Activated CD4-positive, CD25-positive, alpha-beta regulatory T cell (primary cell): ENCODE measurements around the gene PRR33.
"Not testable (repeated sequence)": the region's sequence is repeated elsewhere in the genome, so short reads cannot be mapped to it uniquely, and the experiment has no call there.

ENCODE experiments used
- DNase-seq, 4 experiments: peaks; one replicate each; lab custom pipeline; 2025; lab: John Stamatoyannopoulos, UW

Gene PRR33

GRCh38 chr11:1891831-1892115, at the start of gene PRR33:
Gene PRR33 (minus strand): TSS chr11:1891895. CDS start chr11:1890584, 1,311 bp downstream.
- DNase-seq: no peak

DNA sequence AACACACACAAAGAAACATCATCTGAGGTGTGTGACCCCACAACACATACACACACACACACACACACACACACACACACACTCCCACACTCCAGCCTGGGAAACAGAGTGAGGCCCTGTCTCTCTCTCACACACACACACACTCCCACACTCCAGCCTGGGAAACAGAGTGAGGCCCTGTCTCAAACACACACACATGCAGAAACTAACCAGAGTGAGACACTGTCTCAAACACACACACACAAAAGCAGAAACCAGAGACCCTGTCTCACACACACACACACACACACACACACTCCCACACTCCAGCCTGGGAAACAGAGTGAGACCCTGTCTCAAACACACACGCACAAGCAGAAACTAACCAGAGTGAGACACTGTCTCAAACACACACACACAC, 48.1 kb upstream of the PRR33 start:
- DNase-seq: not testable (repeated sequence)

GRCh38 chr11:1939006-1939625, 47.4 kb upstream of the PRR33 start:
- no peak for DNase-seq

- DNase-seq: no peak
Measured at GRCh38 chr11:1938343-1939005, 46.8 kb upstream of the PRR33 start.

DNA sequence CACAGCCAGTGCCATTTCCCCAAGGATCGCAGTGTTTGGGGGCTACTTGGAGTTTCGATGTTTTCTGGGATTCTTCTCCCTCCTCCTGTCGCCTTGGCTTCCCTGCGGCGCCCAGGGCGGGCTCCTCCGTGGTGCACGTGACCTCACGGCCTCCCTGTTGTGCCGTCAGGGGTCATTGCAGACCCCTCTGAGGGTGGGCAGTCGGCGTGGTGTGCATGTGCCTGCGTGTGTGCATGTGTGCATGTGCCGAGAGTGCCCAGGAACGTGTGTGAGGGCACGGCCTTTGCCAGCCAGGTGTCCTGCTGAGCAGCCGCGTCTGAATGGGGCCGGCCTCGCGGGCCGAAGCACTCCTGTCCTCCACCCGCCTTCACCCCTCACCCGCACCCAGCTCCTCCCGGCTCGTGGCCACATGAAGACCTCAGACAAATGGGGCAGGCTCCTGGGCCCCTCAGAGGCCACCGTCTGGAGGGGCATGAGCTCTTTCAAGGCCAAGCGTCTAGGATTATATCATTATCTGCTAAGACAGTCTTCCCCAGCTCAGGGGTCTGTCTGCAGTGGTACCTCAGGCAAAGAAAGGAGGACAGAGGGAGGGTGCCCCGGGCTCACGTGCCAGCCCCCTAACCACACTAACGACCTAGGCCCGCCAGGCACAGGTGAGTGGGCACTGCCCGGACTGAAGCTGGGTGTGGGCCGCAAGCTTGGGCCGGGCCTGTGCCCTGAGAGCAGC, 46.1 kb upstream of the PRR33 start:
- no peak for DNase-seq

DNA sequence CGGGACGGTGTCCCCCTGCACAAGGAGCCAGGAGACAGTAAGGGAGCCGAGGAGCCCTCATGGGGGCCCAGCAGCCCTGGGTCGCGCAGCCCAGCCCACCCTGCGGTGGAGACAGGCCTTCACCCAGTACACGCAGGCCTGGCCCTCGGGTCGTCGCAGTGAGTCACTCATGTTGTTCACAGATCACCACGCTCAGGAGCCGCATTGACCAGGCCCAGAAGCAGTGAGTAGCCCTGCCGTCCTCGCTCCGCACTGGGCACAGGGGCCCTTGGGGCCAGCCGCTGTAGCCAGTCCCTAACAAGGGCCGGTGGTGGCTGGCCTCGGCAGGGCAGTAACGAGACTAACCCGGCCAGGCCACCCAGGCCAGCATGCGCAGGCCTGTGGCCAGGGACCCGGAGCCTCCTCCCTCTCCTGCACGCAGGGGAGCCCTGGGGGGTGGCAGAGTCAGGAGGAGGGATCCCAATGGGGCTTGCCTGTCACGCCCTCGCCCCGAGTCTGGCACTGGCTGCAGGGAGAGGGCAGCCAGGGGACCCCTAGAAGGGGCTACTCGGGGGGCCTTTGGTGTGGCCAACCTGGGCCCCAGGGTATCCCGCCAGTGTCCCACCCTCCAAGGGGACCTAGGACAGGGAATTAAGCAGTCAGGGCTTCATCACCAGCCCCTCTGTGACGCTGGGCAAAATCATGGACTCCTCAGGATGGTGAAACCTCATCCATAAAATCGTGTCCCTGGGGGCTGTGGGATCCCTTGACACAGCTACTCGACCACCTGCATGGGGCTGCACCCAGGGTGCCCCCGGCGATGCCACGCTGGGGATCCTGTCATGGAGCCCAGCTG, 45.3 kb upstream of the PRR33 start:
- no peak for DNase-seq

DNA sequence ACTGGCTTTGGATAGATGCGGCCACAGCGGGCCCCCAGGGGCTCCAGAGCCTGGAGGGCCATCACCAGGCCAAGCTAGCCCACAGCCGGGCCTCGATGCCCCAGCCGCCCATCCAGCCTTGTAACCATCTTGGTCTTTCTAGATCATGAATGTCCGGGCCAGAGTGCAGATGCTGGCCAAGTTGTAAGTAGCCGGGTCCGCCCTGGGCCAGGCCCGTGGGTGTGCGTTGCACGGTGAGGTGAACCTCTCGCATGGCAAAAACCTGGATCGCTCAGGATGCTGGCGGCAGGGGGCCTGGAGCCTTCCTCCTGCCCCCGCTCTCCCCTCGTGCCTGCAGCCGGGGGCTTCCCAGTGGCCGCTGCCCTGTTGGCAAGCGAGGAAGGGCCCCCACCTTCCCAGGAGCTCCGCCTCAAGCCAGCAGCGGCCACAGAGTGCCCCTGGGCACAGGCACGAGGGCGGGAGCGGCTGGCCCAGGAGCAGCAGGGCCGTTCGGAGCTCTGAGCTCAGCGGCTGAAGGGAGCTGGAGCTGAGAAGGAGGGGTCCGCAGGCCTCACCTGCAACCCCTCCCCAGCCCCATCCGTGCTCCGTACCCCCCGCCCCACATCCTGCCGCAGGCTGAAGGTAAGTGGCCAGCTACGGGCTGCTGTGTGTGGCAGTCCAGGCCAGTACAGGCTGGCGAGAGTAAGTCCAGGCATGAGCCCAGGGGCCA, 44.5 kb upstream of the PRR33 start:
- no peak for DNase-seq

DNA sequence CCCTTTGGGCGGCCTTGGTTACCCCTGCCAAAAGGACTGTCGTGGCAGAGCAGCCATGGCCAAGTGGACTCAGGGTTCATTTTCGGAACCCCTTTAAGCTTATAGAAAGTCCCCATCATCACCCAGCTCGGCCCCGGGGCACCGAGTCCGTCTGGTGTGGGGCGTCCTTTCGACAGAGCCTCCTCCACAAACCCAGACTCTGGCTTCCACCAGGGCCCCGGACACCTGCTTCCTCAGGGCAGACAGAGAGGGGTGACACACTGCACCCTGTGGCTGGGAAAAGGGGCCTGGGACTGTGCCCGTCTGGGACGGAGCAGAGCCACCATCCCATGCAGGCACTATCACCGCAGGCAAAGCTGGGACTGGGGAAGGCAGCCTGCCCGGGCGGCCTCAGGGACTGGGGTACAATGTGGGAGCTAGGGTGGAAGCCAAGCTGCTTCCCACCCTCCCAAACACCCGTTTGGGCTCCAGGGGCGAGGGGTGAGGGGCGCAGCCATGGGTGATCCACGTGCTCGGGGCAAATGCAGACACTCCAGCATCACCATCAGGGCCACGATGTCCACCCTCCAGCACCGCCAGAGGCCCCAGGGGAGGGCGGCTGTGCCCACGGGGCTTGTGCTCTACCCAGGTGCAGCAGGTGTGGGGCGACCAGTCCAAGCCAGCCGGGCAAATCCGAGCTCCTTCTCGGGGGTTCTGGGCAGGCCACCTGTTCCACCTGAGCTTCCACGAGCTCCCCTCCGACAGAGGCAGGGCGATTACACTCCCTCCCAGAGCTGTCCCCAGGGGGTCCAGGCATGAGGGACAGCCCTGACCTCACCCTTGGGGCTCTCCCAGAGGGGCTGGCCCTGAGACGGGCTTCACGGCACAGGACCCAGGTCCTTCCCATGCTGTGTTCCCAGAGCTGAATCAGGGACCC, 43.7 kb upstream of the PRR33 start:
- no peak for DNase-seq

GRCh38 chr11:1934335-1935155, 42.9 kb upstream of the PRR33 start:
- DNase-seq: no peak

GRCh38 chr11:1933416-1934334, 42.0 kb upstream of the PRR33 start:
- no peak for DNase-seq

DNA sequence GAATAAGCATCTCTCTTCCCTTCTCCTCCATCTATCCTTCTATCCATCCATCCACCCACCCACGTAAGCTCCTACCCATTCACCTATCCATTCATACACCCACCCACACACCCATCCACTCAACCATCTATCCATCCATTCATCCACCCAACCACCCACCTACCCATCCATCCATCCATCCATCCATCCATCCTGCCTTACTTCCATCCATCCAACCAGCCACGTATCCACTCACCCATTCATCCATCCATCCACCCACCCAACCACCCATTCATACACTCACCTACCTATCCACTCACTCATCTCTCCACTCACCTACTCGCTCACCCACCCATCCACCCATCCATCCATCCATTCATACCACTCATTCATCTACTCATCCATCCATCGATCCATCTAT, 41.0 kb upstream of the PRR33 start:
- no peak for DNase-seq

DNA sequence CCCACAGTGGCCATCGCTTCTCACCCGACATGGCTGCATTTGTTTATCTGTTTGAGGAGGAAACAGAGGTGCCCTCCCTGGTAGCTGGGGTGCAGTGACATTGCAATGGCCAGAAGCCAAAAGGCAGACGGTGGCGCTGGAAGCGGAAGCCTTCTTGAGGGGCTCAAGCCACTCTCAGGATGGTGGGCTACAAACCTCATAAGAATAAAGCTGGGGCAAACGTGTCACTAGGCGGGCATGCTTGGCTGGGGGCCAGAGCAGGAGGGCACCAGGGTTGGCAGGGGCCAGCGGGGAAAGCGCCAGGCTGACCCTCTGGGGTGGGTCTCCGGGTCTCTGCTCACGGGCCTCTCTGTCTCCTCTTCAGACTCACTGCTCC, 40.4 kb upstream of the PRR33 start:
- DNase-seq: no peak

- no peak for DNase-seq
Measured at GRCh38 chr11:1931341-1932104, 39.8 kb upstream of the PRR33 start.

- DNase-seq: no peak
Measured at GRCh38 chr11:1930462-1930830, 38.8 kb upstream of the PRR33 start.

GRCh38 chr11:1929621-1930461, 38.1 kb upstream of the PRR33 start:
- no peak for DNase-seq

- DNase-seq: no peak
Measured at GRCh38 chr11:1928891-1929541, 37.3 kb upstream of the PRR33 start.

GRCh38 chr11:1928470-1928890, 36.8 kb upstream of the PRR33 start:
- no peak for DNase-seq
